VCaP (cell line): Measurements from ENCODE around the gene NLRX1.
"Not testable (repeated sequence)": the region's sequence is repeated elsewhere in the genome, so short reads cannot be mapped to it uniquely, and the experiment has no call there.

Experiments
- H3K27ac ChIP-seq: fragments of 450-650 bp; 2 replicates; pipeline ENCODE4 v1.5.1; 2017
- TF ChIP-seq, protein P1 (sequence below): fragments of 450-650 bp; conservative IDR thresholded peaks from 2 replicates; pipeline ENCODE4 v1.5.1; 2017; ENCODE audit warnings: mild to moderate bottlenecking, moderate library complexity

Gene NLRX1

DNA sequence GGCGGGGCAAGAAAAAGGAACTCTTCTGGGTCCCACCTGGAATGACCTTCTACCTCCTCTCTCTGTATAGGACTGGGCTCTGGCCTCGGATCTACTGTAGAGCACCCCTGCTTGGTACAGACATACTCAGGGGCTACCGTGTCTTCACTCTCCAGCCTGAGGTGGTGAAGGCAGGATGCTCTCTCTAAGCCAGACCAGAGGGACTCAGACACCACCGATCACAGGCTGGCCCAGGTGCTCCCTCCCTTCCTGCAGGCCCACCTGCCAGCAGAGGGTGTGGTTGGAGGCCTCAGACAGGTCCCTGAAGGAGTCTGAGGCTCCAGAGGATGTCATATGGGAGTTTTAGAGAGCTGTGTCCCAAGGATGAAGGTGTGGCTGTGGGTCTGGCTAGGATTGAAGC lies 20.9 kb downstream of the NLRX1 start:
- no peak overlapping the region for H3K27ac ChIP-seq
- TF ChIP-seq, protein P1, sequence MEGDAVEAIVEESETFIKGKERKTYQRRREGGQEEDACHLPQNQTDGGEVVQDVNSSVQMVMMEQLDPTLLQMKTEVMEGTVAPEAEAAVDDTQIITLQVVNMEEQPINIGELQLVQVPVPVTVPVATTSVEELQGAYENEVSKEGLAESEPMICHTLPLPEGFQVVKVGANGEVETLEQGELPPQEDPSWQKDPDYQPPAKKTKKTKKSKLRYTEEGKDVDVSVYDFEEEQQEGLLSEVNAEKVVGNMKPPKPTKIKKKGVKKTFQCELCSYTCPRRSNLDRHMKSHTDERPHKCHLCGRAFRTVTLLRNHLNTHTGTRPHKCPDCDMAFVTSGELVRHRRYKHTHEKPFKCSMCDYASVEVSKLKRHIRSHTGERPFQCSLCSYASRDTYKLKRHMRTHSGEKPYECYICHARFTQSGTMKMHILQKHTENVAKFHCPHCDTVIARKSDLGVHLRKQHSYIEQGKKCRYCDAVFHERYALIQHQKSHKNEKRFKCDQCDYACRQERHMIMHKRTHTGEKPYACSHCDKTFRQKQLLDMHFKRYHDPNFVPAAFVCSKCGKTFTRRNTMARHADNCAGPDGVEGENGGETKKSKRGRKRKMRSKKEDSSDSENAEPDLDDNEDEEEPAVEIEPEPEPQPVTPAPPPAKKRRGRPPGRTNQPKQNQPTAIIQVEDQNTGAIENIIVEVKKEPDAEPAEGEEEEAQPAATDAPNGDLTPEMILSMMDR, result no peak

DNA sequence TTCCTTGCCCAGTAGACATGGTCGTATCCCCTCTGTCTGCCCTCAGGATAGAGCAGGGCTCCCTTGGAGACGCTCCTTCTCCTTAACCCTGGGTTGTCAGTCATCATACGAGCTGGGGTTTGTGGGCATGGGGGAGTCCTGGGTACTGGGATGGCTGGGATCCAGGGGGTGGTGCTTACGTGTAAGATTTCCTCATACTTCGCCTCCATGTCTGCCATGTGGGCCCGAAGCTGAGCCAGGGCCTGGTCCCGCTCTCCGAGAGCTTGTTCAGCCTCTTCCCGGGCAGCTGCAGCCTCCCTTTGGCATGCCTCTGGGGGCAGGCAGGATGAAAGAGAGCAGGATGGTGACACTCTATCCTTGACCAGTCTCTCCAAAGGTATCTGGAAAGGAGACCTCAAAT lies 22.0 kb downstream of the NLRX1 start:
- no peak overlapping the region for H3K27ac ChIP-seq
- TF ChIP-seq, protein P1, result no peak

DNA sequence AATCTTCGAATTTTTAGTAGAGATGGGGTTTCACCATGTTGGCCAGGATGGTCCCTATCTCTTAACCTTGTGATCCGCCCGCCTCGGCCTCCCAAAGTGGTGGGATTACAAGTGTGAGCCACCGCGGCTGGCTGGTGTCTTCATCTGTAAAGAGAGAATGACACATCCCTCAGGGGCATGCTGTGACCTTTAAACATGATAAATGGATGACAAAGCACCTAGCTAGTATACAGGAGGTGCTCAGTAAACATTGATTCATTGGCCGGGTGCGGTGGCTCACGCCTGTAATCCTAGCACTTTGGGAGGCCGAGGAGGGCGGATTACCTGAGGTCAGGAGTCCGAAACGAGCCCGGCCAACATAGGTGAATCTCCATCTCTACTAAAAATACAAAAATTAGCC lies 22.7 kb downstream of the NLRX1 start:
- not testable (repeated sequence) for H3K27ac ChIP-seq

DNA sequence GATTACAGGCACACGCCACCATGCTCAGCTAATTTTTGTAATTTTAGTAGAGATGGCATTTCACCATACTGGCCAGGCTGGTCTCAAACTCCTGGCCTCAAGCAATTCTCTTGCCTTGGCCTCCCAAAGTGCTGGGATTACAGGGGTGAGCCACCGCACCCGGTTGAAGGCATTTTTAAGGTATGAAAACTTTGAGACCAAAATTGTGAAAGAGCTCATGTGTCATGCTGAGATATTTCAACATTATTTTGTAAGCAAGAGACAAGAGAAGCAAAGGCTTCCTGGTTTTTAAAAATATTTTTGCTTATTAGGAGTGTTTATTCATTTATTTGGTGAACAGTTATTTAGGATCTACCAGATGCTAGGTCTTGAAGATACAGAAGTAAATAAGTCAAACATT lies 23.6 kb downstream of the NLRX1 start:
- TF ChIP-seq, protein P1, result no peak
- no peak overlapping the region for H3K27ac ChIP-seq

DNA sequence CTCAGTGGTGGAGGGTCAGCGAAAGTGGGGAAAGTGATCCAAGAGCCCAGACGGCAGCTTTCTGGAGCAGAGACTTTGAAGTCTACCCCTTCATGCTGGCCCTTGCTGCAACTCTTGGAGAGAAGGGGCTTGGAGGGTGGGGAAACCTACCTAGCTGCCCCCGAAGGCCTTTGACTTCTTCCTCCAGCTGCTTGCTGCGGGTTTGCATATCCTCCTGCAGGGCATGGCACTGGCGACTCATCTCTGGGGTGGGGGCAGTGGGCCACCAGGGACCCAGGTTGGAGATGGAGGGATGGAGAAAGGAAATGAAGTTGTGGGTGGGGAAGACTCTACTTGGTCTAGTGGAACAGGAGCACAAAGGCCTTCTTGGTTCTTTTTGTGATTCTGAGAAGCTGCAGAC lies 24.5 kb downstream of the NLRX1 start:
- TF ChIP-seq, protein P1, result no peak

DNA sequence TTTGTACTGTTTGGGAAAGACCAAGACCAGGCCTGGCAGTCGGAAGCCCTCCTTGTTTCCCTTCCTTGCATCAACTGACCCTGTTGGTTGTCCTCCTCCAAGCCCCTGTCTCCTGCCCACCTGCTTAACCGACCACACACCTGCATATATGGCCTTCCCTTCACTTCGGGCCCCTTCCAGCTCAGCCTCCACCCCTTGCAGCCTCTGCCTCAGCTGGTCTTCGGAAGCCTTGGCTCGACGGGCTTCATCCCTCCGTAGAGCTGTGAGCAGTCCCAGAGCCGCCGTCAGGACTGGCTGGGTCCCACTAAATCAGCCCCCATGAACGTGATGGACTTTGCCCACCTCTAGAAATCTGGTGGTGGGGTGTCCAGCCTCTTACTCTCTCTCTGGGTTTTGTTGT lies 25.1 kb downstream of the NLRX1 start:
- TF ChIP-seq, protein P1, result no peak
- H3K27ac ChIP-seq, result no peak overlapping the region

More for the DNA sequence above, 24.5 kb downstream of the NLRX1 start:
- no peak overlapping the region for H3K27ac ChIP-seq

DNA sequence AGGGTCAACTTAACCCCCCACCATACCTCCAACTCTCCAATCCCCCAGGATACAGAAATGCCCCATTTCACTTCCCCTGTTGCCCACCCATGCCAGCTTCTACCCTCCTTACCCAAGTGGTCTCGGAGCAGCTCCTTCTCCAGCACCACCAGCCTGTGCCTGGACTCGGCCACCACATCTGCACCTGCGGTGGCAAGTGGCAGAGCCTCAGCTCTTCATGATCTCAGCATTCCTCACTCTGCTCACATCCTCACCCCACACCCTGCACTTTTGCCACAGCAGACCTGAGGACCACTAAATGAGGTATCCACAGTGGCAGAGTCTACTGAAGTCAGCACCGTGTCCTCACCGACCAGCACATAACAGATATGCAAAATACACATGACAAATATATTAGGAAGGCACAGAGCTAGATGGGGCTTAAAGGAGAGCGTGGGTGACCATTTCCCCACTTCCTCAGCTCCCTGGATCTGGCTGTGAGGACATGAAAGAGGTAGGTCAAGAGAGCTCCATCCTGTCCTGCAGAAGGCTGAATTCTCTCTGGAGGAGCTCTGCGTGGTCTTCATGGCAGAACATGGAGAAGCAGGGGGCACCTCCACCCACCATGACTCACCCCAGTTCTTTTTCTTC lies 26.4 kb downstream of the NLRX1 start:
- H3K27ac ChIP-seq, result no peak overlapping the region
- TF ChIP-seq, protein P1, result no peak

DNA sequence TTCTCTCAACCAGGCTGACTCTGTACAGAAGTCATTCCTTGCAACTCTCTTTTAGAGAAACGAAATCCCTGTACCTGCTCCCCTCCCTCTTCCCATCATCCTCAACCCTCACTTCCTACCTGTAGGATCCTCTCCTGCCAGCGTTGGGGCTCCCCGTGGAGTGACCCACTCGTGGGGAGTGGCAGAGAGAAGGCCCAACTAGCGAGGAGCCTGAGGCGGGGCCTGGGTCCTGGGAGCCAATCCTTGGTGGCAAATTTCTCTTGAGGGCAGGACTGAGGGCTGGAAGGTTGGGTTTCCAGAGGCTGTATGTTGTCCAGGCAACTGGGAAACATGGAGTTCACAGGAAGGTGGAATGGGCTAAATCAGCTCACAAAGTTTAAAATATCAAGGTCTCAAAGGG lies 27.2 kb downstream of the NLRX1 start:
- TF ChIP-seq, protein P1, result no peak
- H3K27ac ChIP-seq, result no peak overlapping the region
